HG02678 (cell line): ENCODE results near the gene USP36.

Experiments
- ATAC-seq: cut with Tn5 transposase; IDR thresholded peaks from one replicate; pipeline ENCODE4 v1.9.1; 2021; ENCODE audit warnings: mild to moderate bottlenecking, moderate library complexity; ENCODE audit not compliant: unreplicated experiment

Gene USP36

GRCh38 chr17:78839762-78840529 is 668 bp downstream of the USP36 start:
- ATAC-seq = peak; percentile 9

GRCh38 chr17:78839235-78839761 is 1.3 kb downstream of the USP36 start:
- no peak for ATAC-seq

- ATAC-seq = no peak
Observed at GRCh38 chr17:78838574-78839005, 2.0 kb downstream of the USP36 start.

- ATAC-seq = no peak
Observed at GRCh38 chr17:78836420-78837021, 4.1 kb downstream of the USP36 start.

- no peak for ATAC-seq
Observed at GRCh38 chr17:78834571-78834970, 6.0 kb downstream of the USP36 start.

- ATAC-seq = no peak
Observed at GRCh38 chr17:78832541-78832810, 8.1 kb downstream of the USP36 start.

GRCh38 chr17:78831688-78832540 is 8.7 kb downstream of the USP36 start:
- ATAC-seq = no peak

- no peak for ATAC-seq
Observed at GRCh38 chr17:78829477-78829876, 11.1 kb downstream of the USP36 start.

- no peak for ATAC-seq
Observed at GRCh38 chr17:78828470-78829185, 12.0 kb downstream of the USP36 start.

GRCh38 chr17:78826836-78827509 is 13.6 kb downstream of the USP36 start:
- ATAC-seq = no peak

- ATAC-seq = no peak
Observed at GRCh38 chr17:78826421-78826820, 14.2 kb downstream of the USP36 start.

- no peak for ATAC-seq
Observed at GRCh38 chr17:78825696-78826095, 14.9 kb downstream of the USP36 start.

GRCh38 chr17:78824240-78824639 is 16.4 kb downstream of the USP36 start:
- ATAC-seq = no peak

GRCh38 chr17:78823282-78824046 is 17.1 kb downstream of the USP36 start:
- no peak for ATAC-seq

- ATAC-seq = no peak
Observed at GRCh38 chr17:78822552-78822951, 18.1 kb downstream of the USP36 start.

- no peak for ATAC-seq
Observed at GRCh38 chr17:78821961-78822360, 18.7 kb downstream of the USP36 start.

- no peak for ATAC-seq
Observed at GRCh38 chr17:78820841-78821240, 19.8 kb downstream of the USP36 start.

- ATAC-seq = no peak
Observed at GRCh38 chr17:78819806-78820792, 20.5 kb downstream of the USP36 start.
